Measurements from ENCODE around the gene METRNL. TPM values are rescaled to one million over a fixed set of nuclear protein-coding genes. Genes with fewer than 3 reads are reported as not detected.
"Not testable (repeated sequence)": the region's sequence is repeated elsewhere in the genome, so short reads cannot be mapped to it uniquely, and the experiment has no call there.

Gene METRNL
- total RNA-seq, 1 donor = 140 TPM

DNA sequence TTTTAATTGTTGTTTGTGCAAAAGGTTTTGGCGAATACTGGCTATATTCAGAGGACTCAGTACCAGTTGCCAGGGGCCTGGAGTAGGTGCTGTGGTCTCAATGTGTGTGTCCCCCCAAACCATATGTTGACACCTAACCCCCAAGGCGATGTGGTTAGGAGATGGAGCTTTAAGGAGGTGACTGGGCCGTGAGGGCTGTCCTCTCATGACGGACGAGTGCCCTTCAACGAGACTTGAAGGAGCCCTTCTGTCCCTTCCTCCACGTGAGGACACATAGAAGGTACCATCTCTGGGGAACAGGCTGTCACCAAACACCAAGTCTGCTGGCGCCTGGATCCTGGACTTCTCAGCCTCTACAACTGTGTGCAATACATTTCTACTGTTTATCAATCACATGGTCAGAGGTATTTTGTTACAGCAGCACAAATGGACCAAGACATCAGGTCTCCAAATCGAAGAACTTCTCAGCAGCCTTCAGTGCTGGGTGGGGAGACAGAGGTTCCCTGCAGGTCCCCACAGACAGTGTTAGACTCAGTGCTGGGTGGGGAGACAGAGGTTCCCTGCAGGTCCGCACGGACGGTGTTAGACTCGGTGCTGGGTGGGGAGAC, 24.8 kb upstream of the METRNL start:
- TF ChIP-seq, protein P1, sequence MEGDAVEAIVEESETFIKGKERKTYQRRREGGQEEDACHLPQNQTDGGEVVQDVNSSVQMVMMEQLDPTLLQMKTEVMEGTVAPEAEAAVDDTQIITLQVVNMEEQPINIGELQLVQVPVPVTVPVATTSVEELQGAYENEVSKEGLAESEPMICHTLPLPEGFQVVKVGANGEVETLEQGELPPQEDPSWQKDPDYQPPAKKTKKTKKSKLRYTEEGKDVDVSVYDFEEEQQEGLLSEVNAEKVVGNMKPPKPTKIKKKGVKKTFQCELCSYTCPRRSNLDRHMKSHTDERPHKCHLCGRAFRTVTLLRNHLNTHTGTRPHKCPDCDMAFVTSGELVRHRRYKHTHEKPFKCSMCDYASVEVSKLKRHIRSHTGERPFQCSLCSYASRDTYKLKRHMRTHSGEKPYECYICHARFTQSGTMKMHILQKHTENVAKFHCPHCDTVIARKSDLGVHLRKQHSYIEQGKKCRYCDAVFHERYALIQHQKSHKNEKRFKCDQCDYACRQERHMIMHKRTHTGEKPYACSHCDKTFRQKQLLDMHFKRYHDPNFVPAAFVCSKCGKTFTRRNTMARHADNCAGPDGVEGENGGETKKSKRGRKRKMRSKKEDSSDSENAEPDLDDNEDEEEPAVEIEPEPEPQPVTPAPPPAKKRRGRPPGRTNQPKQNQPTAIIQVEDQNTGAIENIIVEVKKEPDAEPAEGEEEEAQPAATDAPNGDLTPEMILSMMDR (IDR thresholded peaks at IDR 0.05; ENCODE audit: extremely low read depth, low read depth, low read length) = no peak

DNA sequence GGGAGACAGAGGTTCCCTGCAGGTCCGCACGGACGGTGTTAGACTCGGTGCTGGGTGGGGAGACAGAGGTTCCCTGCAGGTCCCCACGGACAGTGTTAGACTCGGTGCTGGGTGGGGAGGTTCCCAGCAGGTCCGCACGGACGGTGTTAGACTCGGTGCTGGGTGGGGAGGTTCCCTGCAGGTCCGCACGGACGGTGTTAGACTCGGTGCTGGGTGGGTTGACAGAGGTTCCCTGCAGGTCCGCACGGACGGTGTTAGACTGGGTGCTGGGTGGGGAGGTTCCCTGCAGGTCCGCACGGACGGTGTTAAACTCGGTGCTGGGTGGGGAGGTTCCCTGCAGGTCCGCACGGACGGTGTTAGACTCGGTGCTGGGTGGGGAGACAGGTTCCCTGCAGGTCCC, 24.2 kb upstream of the METRNL start:
- DNase-seq (ENCODE audit: insufficient read length, low spot score, missing footprints) = peak; percentile 37
- not testable (repeated sequence) for H2AFZ ChIP-seq (ENCODE audit: low read length); H3K4me3 ChIP-seq (ENCODE audit: insufficient read depth, low read length); H3K27ac ChIP-seq (ENCODE audit: low read depth, low read length); H4K20me1 ChIP-seq (ENCODE audit: insufficient read depth, low read length); H3K36me3 ChIP-seq (ENCODE audit: insufficient read depth, low read length); H3K79me2 ChIP-seq (ENCODE audit: insufficient read depth, low read length); H3K4me2 ChIP-seq (ENCODE audit: insufficient read depth, low read length); H3K9me3 ChIP-seq (ENCODE audit: low read depth, low read length); H3K27me3 ChIP-seq (ENCODE audit: insufficient read depth, low read length)
- H3K4me1 ChIP-seq (ENCODE audit: insufficient read depth, low read length) = peaks cover 16% of the 10 kb centered on the region

More for the DNA sequence above, 24.8 kb upstream of the METRNL start:
- Histone ChIP-seq H3K27me3 (ENCODE audit: insufficient read depth, low read length) (no peaks in the 10 kb centered on the region), H3K4me3 (ENCODE audit: insufficient read depth, low read length) (no peak overlapping the region), H3K4me1 (ENCODE audit: insufficient read depth, low read length) (peaks cover 16% of the 10 kb centered on the region), H4K20me1 (ENCODE audit: insufficient read depth, low read length) (no peaks in the 10 kb centered on the region), H2AFZ (ENCODE audit: low read length) (no peak overlapping the region), H3K27ac (ENCODE audit: low read depth, low read length) (no peak overlapping the region), H3K79me2 (ENCODE audit: insufficient read depth, low read length) (no peaks in the 10 kb centered on the region), H3K4me2 (ENCODE audit: insufficient read depth, low read length) (no peak overlapping the region), H3K9me3 (ENCODE audit: low read depth, low read length) (no peaks in the 10 kb centered on the region), H3K36me3 (ENCODE audit: insufficient read depth, low read length) (no peaks in the 10 kb centered on the region)
- DNase-seq (ENCODE audit: insufficient read length, low spot score, missing footprints) = peak; percentile 19

DNA sequence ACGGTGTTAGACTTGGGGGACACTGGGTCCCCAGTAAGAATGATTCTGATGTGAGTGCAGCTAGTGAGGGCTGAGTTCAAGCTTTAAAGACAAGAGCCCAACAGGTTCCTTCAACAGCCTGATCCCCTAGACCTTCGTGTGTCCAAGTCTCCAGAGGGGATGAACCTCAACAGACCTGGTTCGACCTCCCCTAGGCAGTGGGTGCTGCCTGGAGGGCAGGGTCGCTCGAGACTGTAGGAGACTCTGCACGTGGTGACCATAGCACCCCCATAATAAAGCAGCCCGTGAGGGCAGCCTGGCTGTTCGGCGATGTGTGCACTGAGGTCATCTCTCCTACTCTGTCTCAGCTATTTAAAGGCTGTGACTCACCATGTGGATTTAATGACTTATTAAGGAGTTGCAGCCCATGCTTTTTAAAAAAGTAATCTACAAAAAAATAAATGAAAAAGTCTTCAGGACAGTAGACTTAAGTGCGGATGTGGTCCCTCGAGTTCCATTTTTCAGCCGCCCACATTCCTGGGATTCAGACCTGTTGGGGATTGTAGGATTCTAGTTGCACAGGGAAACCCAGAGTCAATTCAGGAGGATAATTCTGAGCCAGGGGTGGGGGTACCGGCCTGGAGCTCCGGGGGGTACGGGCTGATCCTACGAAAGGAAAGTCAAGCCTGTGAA, 23.4 kb upstream of the METRNL start:
- H3K27me3 ChIP-seq (ENCODE audit: insufficient read depth, low read length) = no peaks in the 10 kb centered on the region
- peak overlapping the region; percentile 58 for H3K27ac ChIP-seq (ENCODE audit: low read depth, low read length)
- H3K79me2 ChIP-seq (ENCODE audit: insufficient read depth, low read length) = no peaks in the 10 kb centered on the region
- no peaks in the 10 kb centered on the region for H4K20me1 ChIP-seq (ENCODE audit: insufficient read depth, low read length)
- peak overlapping the region; percentile 74 for H3K4me2 ChIP-seq (ENCODE audit: insufficient read depth, low read length)
- peak overlapping the region; percentile 82 for H2AFZ ChIP-seq (ENCODE audit: low read length)
- peaks cover 16% of the 10 kb centered on the region for H3K4me1 ChIP-seq (ENCODE audit: insufficient read depth, low read length)
- TF ChIP-seq, protein P1 (IDR thresholded peaks at IDR 0.05; ENCODE audit: extremely low read depth, low read depth, low read length) = no peak
- peak; percentile 99 for DNase-seq (ENCODE audit: insufficient read length, low spot score, missing footprints)
- peak overlapping the region; percentile 62 for H3K4me3 ChIP-seq (ENCODE audit: insufficient read depth, low read length)
- no peaks in the 10 kb centered on the region for H3K9me3 ChIP-seq (ENCODE audit: low read depth, low read length)
- no peaks in the 10 kb centered on the region for H3K36me3 ChIP-seq (ENCODE audit: insufficient read depth, low read length)

DNA sequence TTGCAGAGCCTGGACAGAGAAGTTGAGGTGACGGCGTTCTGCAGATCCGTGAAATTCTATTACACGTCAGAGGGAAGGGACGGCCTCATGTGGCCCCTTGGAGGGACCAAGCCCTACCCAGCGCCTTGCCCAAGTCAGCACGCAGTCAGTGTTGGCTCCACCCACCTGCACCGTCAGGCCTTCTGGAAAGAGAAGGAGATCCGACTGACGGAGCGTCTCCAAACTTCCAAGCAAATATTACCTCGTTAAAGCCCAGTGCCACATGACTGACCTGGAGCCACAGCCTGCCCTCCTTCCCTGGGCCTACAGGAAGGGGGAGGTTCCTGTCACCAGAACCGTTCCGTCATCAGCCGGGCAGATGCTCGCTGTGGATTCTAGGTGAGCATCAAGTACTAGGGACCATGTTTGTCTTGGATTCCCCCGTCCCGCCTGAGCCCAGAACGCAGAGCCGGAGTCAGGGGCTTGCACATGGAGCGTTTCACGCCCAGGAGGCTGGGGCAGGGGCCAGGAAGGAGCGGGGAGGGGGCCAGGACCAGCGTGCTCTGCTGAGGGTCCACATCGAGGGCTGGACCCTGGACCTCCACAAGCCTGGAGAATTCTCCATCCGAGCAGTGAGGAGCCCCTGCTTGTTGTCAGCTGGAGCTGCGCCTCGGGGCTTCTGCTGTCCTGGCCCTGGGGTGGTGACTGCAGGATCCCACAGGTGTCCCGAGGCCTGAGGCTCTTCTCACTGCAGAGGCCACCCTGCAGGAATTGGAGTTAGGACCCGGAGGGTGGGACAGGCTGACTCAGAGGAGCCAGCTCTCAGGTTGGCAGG, 22.6 kb upstream of the METRNL start:
- TF ChIP-seq, protein P1 (IDR thresholded peaks at IDR 0.05; ENCODE audit: extremely low read depth, low read depth, low read length) = no peak
- H3K36me3 ChIP-seq (ENCODE audit: insufficient read depth, low read length) = no peaks in the 10 kb centered on the region
- H3K4me1 ChIP-seq (ENCODE audit: insufficient read depth, low read length) = peaks cover 16% of the 10 kb centered on the region
- peak overlapping the region; percentile 62 for H3K4me3 ChIP-seq (ENCODE audit: insufficient read depth, low read length)
- H2AFZ ChIP-seq (ENCODE audit: low read length) = peak overlapping the region; percentile 82
- H3K27me3 ChIP-seq (ENCODE audit: insufficient read depth, low read length) = no peaks in the 10 kb centered on the region
- H3K9me3 ChIP-seq (ENCODE audit: low read depth, low read length) = no peaks in the 10 kb centered on the region
- DNase-seq (ENCODE audit: insufficient read length, low spot score, missing footprints) = peak; percentile 66
- H3K79me2 ChIP-seq (ENCODE audit: insufficient read depth, low read length) = no peaks in the 10 kb centered on the region
- peak overlapping the region; percentile 58 for H3K27ac ChIP-seq (ENCODE audit: low read depth, low read length)
- peak overlapping the region; percentile 74 for H3K4me2 ChIP-seq (ENCODE audit: insufficient read depth, low read length)
- H4K20me1 ChIP-seq (ENCODE audit: insufficient read depth, low read length) = no peaks in the 10 kb centered on the region

Data from osteoblast (primary cell).